GM13976 (cell line): ENCODE results near the gene SP2.

Source experiments
- DNase-seq: peaks from one replicate; pipeline ENCODE4 v3.0.0; 2012; ENCODE audit warnings: low spot score
- in situ Hi-C: fragments of 300-500 bp; cut with MboI; formaldehyde crosslinking; loops from one replicate; pipeline ENCODE4 v1.12.0; 2022; ENCODE audit warnings: low sequenced_read_pairs, mixed read lengths, inconsistent platforms; ENCODE audit not compliant: unreplicated experiment
- TF ChIP-seq, protein P1 (sequence below): IDR thresholded peaks from 2 replicates; pipeline ENCODE4 v1.5.1; 2012; ENCODE audit warnings: borderline replicate concordance, mild to moderate bottlenecking; ENCODE audit not compliant: insufficient read depth; ENCODE audit errors: extremely low read depth, missing control alignments, control extremely low read depth

SP2 gene

DNA sequence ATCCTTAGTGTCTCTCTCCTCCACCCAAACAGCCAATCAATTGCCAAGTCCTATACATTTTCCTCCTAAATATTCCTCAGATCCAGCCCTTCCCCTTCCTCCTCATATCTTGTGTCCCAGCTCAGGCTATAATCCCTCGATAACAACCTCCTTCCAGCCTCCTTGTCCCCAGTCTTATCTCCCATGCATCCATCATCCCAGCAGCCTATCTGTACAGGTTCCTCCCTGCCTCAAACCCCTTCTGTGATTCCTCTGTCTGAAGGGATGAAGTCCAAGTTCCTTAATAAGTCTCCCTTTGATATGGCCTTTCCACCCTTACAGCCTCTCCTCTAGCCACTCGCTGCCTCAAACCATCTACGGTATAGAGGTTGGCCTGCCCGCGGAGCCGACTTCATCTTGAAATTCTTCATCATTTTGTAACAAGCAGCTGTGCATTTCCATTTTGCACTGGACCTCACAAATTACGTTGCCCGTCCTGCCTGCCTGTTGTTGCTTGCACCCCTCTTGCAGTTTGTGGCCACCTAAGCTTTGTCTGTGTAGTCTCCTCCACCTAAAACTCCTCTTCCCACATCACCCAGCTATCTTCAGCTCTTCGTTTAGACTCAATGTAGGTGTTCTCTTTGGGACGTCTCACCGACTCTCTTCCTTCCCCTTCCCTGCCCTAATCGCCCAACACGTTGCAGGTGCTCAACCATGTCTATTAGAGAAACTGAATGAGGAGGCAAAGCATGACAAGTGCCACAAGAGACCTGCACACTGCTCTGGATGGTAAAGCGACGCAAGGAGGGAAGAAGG is 74.1 kb downstream of the SP2 start:
- in situ Hi-C loops, result no loop called here
- TF ChIP-seq, protein P1, sequence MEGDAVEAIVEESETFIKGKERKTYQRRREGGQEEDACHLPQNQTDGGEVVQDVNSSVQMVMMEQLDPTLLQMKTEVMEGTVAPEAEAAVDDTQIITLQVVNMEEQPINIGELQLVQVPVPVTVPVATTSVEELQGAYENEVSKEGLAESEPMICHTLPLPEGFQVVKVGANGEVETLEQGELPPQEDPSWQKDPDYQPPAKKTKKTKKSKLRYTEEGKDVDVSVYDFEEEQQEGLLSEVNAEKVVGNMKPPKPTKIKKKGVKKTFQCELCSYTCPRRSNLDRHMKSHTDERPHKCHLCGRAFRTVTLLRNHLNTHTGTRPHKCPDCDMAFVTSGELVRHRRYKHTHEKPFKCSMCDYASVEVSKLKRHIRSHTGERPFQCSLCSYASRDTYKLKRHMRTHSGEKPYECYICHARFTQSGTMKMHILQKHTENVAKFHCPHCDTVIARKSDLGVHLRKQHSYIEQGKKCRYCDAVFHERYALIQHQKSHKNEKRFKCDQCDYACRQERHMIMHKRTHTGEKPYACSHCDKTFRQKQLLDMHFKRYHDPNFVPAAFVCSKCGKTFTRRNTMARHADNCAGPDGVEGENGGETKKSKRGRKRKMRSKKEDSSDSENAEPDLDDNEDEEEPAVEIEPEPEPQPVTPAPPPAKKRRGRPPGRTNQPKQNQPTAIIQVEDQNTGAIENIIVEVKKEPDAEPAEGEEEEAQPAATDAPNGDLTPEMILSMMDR, result no peak

DNA sequence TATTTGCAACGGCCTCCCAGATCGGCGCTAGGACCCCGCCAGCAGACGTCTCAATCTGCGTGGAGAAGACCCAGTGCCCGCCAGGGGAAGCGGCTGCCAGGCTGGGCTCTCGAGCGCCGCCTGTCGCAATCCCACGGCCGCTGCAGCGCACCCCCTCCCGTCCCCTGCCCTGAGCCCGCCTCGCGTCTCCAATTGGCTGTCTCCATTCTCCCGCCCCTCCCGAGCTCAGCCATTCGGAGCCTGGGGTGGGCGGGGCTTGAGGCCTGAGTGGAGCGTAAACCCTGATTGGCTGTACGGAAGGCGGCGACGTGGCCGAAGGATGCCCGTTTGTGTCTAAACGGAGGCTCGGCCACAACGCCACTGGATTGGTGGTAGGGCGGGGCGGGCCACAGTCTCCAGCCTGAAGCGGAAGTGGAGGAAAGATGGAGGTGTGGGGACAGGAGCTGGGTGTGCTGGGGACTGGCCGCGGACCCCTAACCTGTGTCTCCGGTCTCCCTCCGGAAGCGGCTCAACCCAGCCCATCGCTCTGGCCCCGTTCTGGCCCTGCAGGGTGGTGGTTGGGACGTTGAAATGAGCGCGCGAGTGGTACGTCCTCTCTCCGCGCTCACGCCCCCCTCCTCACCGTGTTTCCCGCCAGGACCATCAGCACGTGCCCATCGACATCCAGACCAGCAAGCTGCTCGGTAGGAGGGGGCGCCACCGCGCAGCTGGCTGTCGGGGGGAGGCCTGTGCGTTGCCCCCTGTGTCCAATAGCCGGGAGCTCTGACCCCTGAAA is 74.9 kb downstream of the SP2 start, which contains the start of gene CDK5RAP3:
Gene CDK5RAP3 (plus strand): TSS at position 389 of the 775 bp plus-strand sequence. CDS start 34 bp downstream, at position 423.
- peak; percentile 99 for DNase-seq
- in situ Hi-C loops, result no loop called here
- TF ChIP-seq, protein P1, result peak; percentile 89

More for the DNA sequence above, 74.1 kb downstream of the SP2 start:
- no peak for DNase-seq

DNA sequence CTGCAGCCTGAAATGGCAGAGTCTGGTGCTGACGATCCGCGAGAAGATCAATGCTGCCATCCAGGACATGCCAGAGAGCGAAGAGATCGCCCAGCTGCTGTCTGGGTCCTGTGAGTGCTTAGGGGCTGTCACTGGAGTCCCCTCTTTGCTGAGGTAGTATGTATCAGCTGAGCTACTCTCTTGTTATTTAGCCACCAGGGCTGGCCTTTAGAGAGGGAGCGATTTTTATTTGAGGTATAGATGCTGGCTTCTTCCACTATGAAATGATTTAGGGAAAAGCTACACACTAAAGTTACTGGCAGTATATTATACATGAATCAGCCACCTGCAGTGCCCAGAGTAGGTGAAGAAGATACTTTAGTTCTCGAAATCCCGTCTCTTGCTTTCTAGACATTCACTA is 77.5 kb downstream of the SP2 start:
- TF ChIP-seq, protein P1, result no peak
- DNase-seq, result no peak
- in situ Hi-C loops, result no loop called here

DNA sequence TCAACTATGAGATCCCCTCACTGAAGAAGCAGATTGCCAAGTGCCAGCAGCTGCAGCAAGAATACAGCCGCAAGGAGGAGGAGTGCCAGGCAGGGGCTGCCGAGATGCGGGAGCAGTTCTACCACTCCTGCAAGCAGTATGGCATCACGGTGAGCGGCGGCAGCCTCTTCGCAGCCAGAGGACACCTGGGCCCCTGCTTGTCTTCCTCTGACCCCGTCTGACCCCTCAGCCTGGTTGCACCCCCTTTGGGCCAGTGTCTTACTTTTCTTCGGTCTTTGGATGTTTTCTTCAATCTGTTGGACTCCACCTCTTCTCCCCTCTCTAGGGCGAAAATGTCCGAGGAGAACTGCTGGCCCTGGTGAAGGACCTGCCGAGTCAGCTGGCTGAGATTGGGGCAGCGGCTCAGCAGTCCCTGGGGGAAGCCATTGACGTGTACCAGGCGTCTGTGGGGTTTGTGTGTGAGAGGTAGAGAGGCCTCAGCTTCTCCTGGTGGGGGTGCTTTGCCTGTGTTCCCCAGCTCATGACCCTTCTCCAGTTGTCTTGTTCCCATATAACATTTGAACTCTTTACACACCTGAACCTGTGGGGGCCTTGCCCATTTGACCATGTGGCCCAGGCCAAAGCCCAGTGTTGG is 79.3 kb downstream of the SP2 start:
- in situ Hi-C loops, result no loop called here
- no peak for DNase-seq
- TF ChIP-seq, protein P1, result no peak

DNA sequence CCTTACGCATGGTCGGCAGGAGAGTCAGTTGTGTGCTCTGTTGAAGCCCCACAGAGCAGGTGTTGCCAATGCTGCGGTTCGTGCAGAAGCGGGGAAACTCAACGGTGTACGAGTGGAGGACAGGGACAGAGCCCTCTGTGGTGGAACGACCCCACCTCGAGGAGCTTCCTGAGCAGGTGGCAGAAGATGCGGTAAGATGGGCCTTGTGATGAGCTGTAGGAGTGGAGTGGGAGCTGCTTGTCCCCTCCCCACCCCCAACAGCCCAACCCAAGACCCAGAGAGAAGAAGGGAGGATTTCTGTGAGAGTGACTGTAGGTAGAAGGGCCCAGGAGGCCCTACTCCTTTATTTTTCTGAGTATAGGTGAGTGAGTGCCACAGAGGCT is 79.8 kb downstream of the SP2 start:
- TF ChIP-seq, protein P1, result no peak
- DNase-seq, result no peak
- in situ Hi-C loops, result no loop called here

DNA sequence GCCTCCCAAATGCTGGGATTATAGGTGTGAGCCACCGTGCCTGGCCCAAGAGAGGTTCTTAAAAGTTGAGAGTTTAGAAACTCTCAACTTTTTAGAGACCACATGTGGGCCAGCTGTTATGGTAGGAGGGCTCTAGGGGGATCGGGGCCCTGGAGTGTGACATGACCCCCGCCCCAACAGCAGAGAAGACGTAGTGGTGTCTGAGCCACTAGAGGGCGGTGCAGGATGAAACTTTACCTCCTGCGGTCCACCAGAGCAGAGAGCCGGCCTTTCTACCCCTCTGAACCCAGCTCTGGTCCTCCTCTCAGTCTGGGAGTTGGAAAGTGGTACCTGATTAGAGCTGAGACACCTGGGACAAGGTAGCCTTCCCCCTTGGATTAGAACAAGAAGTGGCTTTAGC is 82.3 kb downstream of the SP2 start:
- TF ChIP-seq, protein P1, result peak; percentile 53
- peak; percentile 85 for DNase-seq
- in situ Hi-C loops, result no loop called here
